H9 (cell line): ENCODE data around the gene MTA3. TPM values are rescaled to one million over a fixed set of nuclear protein-coding genes. Genes with fewer than 3 reads are reported as not detected.

Source experiments
- DNase-seq: peaks from one replicate; pipeline ENCODE4 v3.0.0-alpha.2; 2017
- H2AFZ ChIP-seq: one replicate; pipeline ENCODE4 v1.6.1; 2013; ENCODE audit warnings: mild to moderate bottlenecking, low read length, control low read depth, moderate library complexity
- H2AK5ac ChIP-seq: 2 replicates; pipeline ENCODE4 v1.6.1; 2013; ENCODE audit warnings: low read length, control low read depth, mixed read lengths; ENCODE audit not compliant: insufficient read length
- H2BK120ac ChIP-seq: one replicate; pipeline ENCODE4 v1.6.1; 2013; ENCODE audit warnings: low read depth, mild to moderate bottlenecking, low read length, control low read depth, inconsistent platforms; ENCODE audit not compliant: poor library complexity, severe bottlenecking
- H2BK12ac ChIP-seq: 2 replicates; pipeline ENCODE4 v1.6.1; 2013; ENCODE audit warnings: low read length, control low read depth, mixed read lengths, low read depth; ENCODE audit not compliant: insufficient read length
- H2BK15ac ChIP-seq: 2 replicates; pipeline ENCODE4 v1.6.1; 2013; ENCODE audit warnings: low read depth, low read length, control low read depth
- H2BK20ac ChIP-seq: one replicate; pipeline ENCODE4 v1.6.1; 2013; ENCODE audit warnings: low read depth, mild to moderate bottlenecking, low read length, control low read depth, inconsistent platforms; ENCODE audit not compliant: poor library complexity, severe bottlenecking
- H2BK5ac ChIP-seq: 2 replicates; pipeline ENCODE4 v1.6.1; 2013; ENCODE audit warnings: low read length, control low read depth, mixed read lengths; ENCODE audit not compliant: insufficient read length
- H3K14ac ChIP-seq: 2 replicates; pipeline ENCODE4 v1.6.1; 2013; ENCODE audit warnings: low read length, control low read depth; ENCODE audit not compliant: insufficient read depth
- H3K18ac ChIP-seq: 2 replicates; pipeline ENCODE4 v1.6.1; 2013; ENCODE audit warnings: low read depth, mild to moderate bottlenecking, mixed read lengths, low read length, control low read depth; ENCODE audit not compliant: insufficient read length
- H3K23ac ChIP-seq: 2 replicates; pipeline ENCODE4 v1.6.1; 2013; ENCODE audit warnings: low read length, control low read depth, mixed read lengths, low read depth; ENCODE audit not compliant: insufficient read length
- H3K23me2 ChIP-seq: 2 replicates; pipeline ENCODE4 v1.6.1; 2013; ENCODE audit warnings: low read depth, mild to moderate bottlenecking, mixed read lengths, low read length, control low read depth; ENCODE audit not compliant: insufficient read length, poor library complexity, severe bottlenecking
- H3K27ac ChIP-seq: 2 replicates; pipeline ENCODE4 v1.5.1; 2013; ENCODE audit warnings: low read length, control low read depth, mixed read lengths, low read depth; ENCODE audit not compliant: insufficient read length
- H3K27me3 ChIP-seq: 2 replicates; pipeline ENCODE4 v1.6.1; 2013; ENCODE audit warnings: low read length, control low read depth, inconsistent platforms; ENCODE audit not compliant: insufficient read depth
- H3K4ac ChIP-seq: 2 replicates; pipeline ENCODE4 v1.6.1; 2013; ENCODE audit warnings: low read depth, mild to moderate bottlenecking, control low read depth, inconsistent platforms, low read length, moderate library complexity
- H3K4me1 ChIP-seq: 2 replicates; pipeline ENCODE4 v1.6.1; 2013; ENCODE audit warnings: low read length, control low read depth, inconsistent platforms; ENCODE audit not compliant: insufficient read depth
- H3K4me2 ChIP-seq: 2 replicates; pipeline ENCODE4 v1.6.1; 2013; ENCODE audit warnings: low read length, control low read depth, mixed read lengths; ENCODE audit not compliant: insufficient read length, insufficient read depth
- H3K56ac ChIP-seq: 2 replicates; pipeline ENCODE4 v1.6.1; 2013; ENCODE audit warnings: low read depth, mild to moderate bottlenecking, mixed read lengths, low read length, control low read depth; ENCODE audit not compliant: insufficient read length
- H3K79me1 ChIP-seq: 2 replicates; pipeline ENCODE4 v1.6.1; 2013; ENCODE audit warnings: low read depth, mild to moderate bottlenecking, moderate library complexity, low read length, control low read depth, inconsistent platforms; ENCODE audit not compliant: insufficient read depth, poor library complexity, severe bottlenecking
- H3K79me2 ChIP-seq: 2 replicates; pipeline ENCODE4 v1.6.1; 2013; ENCODE audit warnings: low read length, control low read depth, inconsistent platforms; ENCODE audit not compliant: insufficient read depth
- H3K9ac ChIP-seq: 2 replicates; pipeline ENCODE4 v1.6.1; 2013; ENCODE audit warnings: low read length, control low read depth, mixed read lengths; ENCODE audit not compliant: insufficient read length; ENCODE audit errors: extremely low read depth
- H3K9me3 ChIP-seq: one replicate; pipeline ENCODE4 v1.6.1; 2013; ENCODE audit warnings: low read depth, low read length, inconsistent platforms; ENCODE audit not compliant: control insufficient read depth
- H3T11ph ChIP-seq: one replicate; pipeline ENCODE4 v1.6.1; 2013; ENCODE audit warnings: mild to moderate bottlenecking, low read length, control low read depth, inconsistent platforms
- H4K20me1 ChIP-seq: one replicate; pipeline ENCODE4 v1.6.1; 2013; ENCODE audit not compliant: control insufficient read depth, insufficient read length, insufficient read depth
- H4K5ac ChIP-seq: 2 replicates; pipeline ENCODE4 v1.6.1; 2013; ENCODE audit warnings: low read depth, mild to moderate bottlenecking, mixed read lengths, low read length, control low read depth; ENCODE audit not compliant: insufficient read length
- H4K8ac ChIP-seq: replicated peaks from 2 replicates; pipeline ENCODE4 v1.6.1; 2013; ENCODE audit warnings: low read length, control low read depth, mixed read lengths, low read depth; ENCODE audit not compliant: insufficient read length
- H4K91ac ChIP-seq: 2 replicates; pipeline ENCODE4 v1.6.1; 2013; ENCODE audit warnings: low read depth, mild to moderate bottlenecking, moderate library complexity, mixed read lengths, low read length, control low read depth; ENCODE audit not compliant: insufficient read length
- H3K27ac Mint-ChIP-seq, 3 experiments: 2 replicates in 2 of 3; 3 replicates in 1 of 3; pipeline ENCODE4 v1.8.0; 2020 to 2021; ENCODE audit warnings: mixed read lengths in 3 of 3, mild to moderate bottlenecking in 1 of 3, moderate library complexity in 1 of 3
- H3K27me3 Mint-ChIP-seq: 2 replicates; pipeline ENCODE4 v1.8.0; 2021; ENCODE audit warnings: low read depth, mild to moderate bottlenecking, moderate library complexity, mixed read lengths
- H3K36me3 Mint-ChIP-seq, 3 experiments: 2 replicates in 2 of 3; 3 replicates in 1 of 3; pipeline ENCODE4 v1.8.0; 2020 to 2021; ENCODE audit warnings: low read depth in 3 of 3, mixed read lengths in 3 of 3; ENCODE audit not compliant: insufficient read depth in 1 of 3
- H3K4me1 Mint-ChIP-seq, 2 experiments: 2 replicates each; pipeline ENCODE4 v1.8.0; 2020; ENCODE audit warnings: mixed read lengths in 2 of 2
- H3K4me3 Mint-ChIP-seq, 2 experiments: 2 replicates in 1 of 2; 3 replicates in 1 of 2; pipeline ENCODE4 v1.8.0; 2020 to 2021; ENCODE audit warnings: mild to moderate bottlenecking in 2 of 2, mixed read lengths in 2 of 2, moderate library complexity in 1 of 2
- H3K9me3 Mint-ChIP-seq, 2 experiments: 2 replicates in 1 of 2; 3 replicates in 1 of 2; pipeline ENCODE4 v1.8.0; 2020; ENCODE audit warnings: mild to moderate bottlenecking in 2 of 2, mixed read lengths in 2 of 2, moderate library complexity in 1 of 2
- CTCF ChIP-seq: fragments of 200-600 bp; sonication (generic); conservative IDR thresholded peaks from 3 replicates; pipeline ENCODE4 v1.8.0; 2021; ENCODE audit warnings: antibody characterized with exemption, mild to moderate bottlenecking
- WGBS: extraction: QIAGEN DNeasy Blood & Tissue Kit; methylation state at CpG from one replicate; pipeline ENCODE4 v1.1.7; 2013; ENCODE audit warnings: missing lambda C conversion rate, low lambda C conversion rate, mixed read lengths; ENCODE audit not compliant: insufficient read length; ENCODE audit errors: extremely low coverage; 5-methylcytosine and 5-hydroxymethylcytosine counted together
- total RNA-seq: library from RNA; stranded (reverse); gene quantifications from 2 replicates; pipeline ENCODE4 v1.2.1, GENCODE V29; 2021

Gene MTA3
- total RNA-seq, 1 experiment from 2014 or later, result 253 TPM

GRCh38 chr2:42607101-42607637 lies 38.7 kb downstream of the MTA3 start:
- no peak overlapping the region for H4K8ac ChIP-seq
- H3T11ph ChIP-seq, result no peak overlapping the region
- no peak overlapping the region for H3K14ac ChIP-seq
- no peak overlapping the region for H3K4me2 ChIP-seq
- no peak overlapping the region for H4K5ac ChIP-seq
- no peak overlapping the region for H3K27ac ChIP-seq
- no peak overlapping the region for H2BK15ac ChIP-seq
- H3K4ac ChIP-seq, result no peak overlapping the region
- no peak overlapping the region for H2AFZ ChIP-seq
- H3K23ac ChIP-seq, result no peak overlapping the region
- DNase-seq, result no peak
- H2BK5ac ChIP-seq, result no peak overlapping the region
- Mint-ChIP-seq H3K27ac (peak overlapping the region; percentile 15 to 88 (median 66); a peak in 4 of 7 replicates), H3K4me1 (peaks cover 4 to 32% of the 10 kb centered on the region in 2 experiments), H3K27me3 (no peaks in the 10 kb centered on the region), H3K9me3 (peaks cover 3 to 16% of the 10 kb centered on the region in 2 experiments; a peak in 4 of 5 replicates), H3K36me3 (peaks cover 60 to 78% (median 72%) of the 10 kb centered on the region in 3 experiments), H3K4me3 (no peak overlapping the region)
- TF ChIP-seq CTCF, result no peak
- no peak overlapping the region for H2AK5ac ChIP-seq
- no CpG with 5 or more reads among the region's 8 CpGs for WGBS
- H3K4me1 ChIP-seq, result no peaks in the 10 kb centered on the region
- H3K27me3 ChIP-seq, result no peaks in the 10 kb centered on the region
- H4K20me1 ChIP-seq, result no peaks in the 10 kb centered on the region
- H2BK120ac ChIP-seq, result no peak overlapping the region
- H3K9ac ChIP-seq, result no peak overlapping the region
- H3K79me2 ChIP-seq, result peaks cover under 1% of the 10 kb centered on the region; the same call in 1 of the 2 replicates
- no peaks in the 10 kb centered on the region for H3K9me3 ChIP-seq
- H2BK12ac ChIP-seq, result no peak overlapping the region
- no peaks in the 10 kb centered on the region for H3K23me2 ChIP-seq
- H4K91ac ChIP-seq, result no peak overlapping the region
- H2BK20ac ChIP-seq, result no peak overlapping the region
- H3K79me1 ChIP-seq, result peaks cover 9% of the 10 kb centered on the region
- H3K18ac ChIP-seq, result no peak overlapping the region
- no peak overlapping the region for H3K56ac ChIP-seq
